HG03097 (cell line): Measurements from ENCODE around the gene SLC27A2.

Experiments
- ATAC-seq: cut with Tn5 transposase; IDR thresholded peaks from one replicate; pipeline ENCODE4 v1.9.1; 2021; ENCODE audit not compliant: unreplicated experiment, low FRiP score

The SLC27A2 gene

GRCh38 chr15:50233192-50233736, 51.3 kb downstream of the SLC27A2 start:
- no peak for ATAC-seq

- ATAC-seq = no peak
Observed at GRCh38 chr15:50234764-50235163, 52.8 kb downstream of the SLC27A2 start.

- no peak for ATAC-seq
Observed at GRCh38 chr15:50235794-50236193, 53.8 kb downstream of the SLC27A2 start.

GRCh38 chr15:50236433-50236832, 54.4 kb downstream of the SLC27A2 start:
- no peak for ATAC-seq

GRCh38 chr15:50238255-50238654, 56.3 kb downstream of the SLC27A2 start:
- no peak for ATAC-seq

- ATAC-seq = no peak
Observed at GRCh38 chr15:50241684-50242450, 59.9 kb downstream of the SLC27A2 start.

GRCh38 chr15:50244153-50244552, 62.2 kb downstream of the SLC27A2 start:
- ATAC-seq = no peak

GRCh38 chr15:50244959-50245624, 63.1 kb downstream of the SLC27A2 start:
- no peak for ATAC-seq

GRCh38 chr15:50246631-50247030, 64.6 kb downstream of the SLC27A2 start:
- ATAC-seq = no peak

- peak; percentile 74 for ATAC-seq
Observed at GRCh38 chr15:50247819-50248655, 66.0 kb downstream of the SLC27A2 start.

GRCh38 chr15:50248994-50249582, 67.1 kb downstream of the SLC27A2 start:
- no peak for ATAC-seq

- ATAC-seq = no peak
Observed at GRCh38 chr15:50249704-50250103, 67.7 kb downstream of the SLC27A2 start.

- no peak for ATAC-seq
Observed at GRCh38 chr15:50250760-50251394, 68.9 kb downstream of the SLC27A2 start.

GRCh38 chr15:50251638-50252182, 69.7 kb downstream of the SLC27A2 start:
- ATAC-seq = no peak

GRCh38 chr15:50252556-50252955, 70.6 kb downstream of the SLC27A2 start:
- ATAC-seq = no peak

GRCh38 chr15:50256188-50257041, 74.4 kb downstream of the SLC27A2 start:
- no peak for ATAC-seq

- ATAC-seq = no peak
Observed at GRCh38 chr15:50257332-50257731, 75.3 kb downstream of the SLC27A2 start.

- ATAC-seq = no peak
Observed at GRCh38 chr15:50257924-50258323, 75.9 kb downstream of the SLC27A2 start.

GRCh38 chr15:50259276-50259675, 77.3 kb downstream of the SLC27A2 start:
- ATAC-seq = no peak
